ENCODE results near the gene CELSR3.

DNA sequence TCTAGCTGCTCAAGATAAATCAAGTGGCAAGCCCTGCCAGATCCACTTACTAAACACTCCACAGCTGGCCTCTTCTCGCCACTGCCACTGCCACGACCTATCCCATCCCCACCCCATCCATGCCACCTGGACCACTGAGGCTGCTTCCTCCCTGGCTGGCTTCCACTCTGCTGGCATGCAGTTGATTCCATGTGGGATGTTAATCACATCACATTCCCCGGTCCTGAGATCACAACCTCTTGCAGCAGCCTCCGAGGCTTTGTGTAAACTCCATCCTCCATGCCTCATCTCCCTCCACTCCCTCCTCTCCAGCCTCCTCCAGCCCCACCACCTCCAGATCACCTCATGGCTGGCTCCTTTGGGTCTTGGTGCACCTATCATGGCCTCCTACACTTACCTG is 15.4 kb upstream of the CELSR3 start:
- TF ChIP-seq EZH2 (IDR thresholded peaks at IDR 0.05; ENCODE audit: borderline replicate concordance, low read length), result no peak
- TF ChIP-seq, protein P1, sequence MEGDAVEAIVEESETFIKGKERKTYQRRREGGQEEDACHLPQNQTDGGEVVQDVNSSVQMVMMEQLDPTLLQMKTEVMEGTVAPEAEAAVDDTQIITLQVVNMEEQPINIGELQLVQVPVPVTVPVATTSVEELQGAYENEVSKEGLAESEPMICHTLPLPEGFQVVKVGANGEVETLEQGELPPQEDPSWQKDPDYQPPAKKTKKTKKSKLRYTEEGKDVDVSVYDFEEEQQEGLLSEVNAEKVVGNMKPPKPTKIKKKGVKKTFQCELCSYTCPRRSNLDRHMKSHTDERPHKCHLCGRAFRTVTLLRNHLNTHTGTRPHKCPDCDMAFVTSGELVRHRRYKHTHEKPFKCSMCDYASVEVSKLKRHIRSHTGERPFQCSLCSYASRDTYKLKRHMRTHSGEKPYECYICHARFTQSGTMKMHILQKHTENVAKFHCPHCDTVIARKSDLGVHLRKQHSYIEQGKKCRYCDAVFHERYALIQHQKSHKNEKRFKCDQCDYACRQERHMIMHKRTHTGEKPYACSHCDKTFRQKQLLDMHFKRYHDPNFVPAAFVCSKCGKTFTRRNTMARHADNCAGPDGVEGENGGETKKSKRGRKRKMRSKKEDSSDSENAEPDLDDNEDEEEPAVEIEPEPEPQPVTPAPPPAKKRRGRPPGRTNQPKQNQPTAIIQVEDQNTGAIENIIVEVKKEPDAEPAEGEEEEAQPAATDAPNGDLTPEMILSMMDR (conservative IDR thresholded peaks at IDR 0.05 in 1 of 2, IDR thresholded peaks at IDR 0.05 in 1 of 2; ENCODE audit: extremely low read depth in 1 of 2, insufficient read depth in 1 of 2, low read depth in 1 of 2, low read length in 2 of 2), result no peak
